Activated CD4-positive, alpha-beta T cell treated with anti-CD3 and anti-CD28 coated beads, Interleukin-2, Interleukin-4, amounts not matched to agents 100 ng/mL and 50 ng/mL, durations not matched to agents 16 hours and 8 hours (primary cell): Measurements from ENCODE around the gene TMEM87B.
"Not testable (repeated sequence)": the region's sequence is repeated elsewhere in the genome, so short reads cannot be mapped to it uniquely, and the experiment has no call there.

Source experiments
- DNase-seq: peaks from one replicate; pipeline ENCODE4 v3.0.0-alpha.2; 2020; ENCODE audit warnings: low spot score

Gene TMEM87B

GRCh38 chr2:112065966-112066365 is 10.9 kb downstream of the TMEM87B start:
- DNase-seq = peak; percentile 15

DNA sequence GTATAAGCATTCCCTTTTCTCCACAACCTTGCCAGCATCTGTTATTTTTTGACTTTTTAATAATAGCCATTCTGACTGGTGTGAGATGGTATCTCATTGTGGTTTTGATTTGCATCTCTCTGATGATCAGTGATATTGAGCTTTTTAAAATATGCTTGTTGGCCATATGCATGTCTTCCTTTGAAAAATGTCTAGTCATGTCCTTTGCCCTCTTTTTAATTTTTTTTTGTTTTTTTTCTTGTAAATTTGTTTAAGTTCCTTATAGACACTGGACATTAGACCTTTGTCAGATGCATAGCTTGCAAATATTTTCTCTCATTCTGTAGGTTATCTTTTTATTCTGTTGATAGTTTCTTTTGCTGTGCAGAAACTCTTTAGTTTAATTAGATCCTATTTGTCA is 14.7 kb downstream of the TMEM87B start:
- DNase-seq = not testable (repeated sequence)

DNA sequence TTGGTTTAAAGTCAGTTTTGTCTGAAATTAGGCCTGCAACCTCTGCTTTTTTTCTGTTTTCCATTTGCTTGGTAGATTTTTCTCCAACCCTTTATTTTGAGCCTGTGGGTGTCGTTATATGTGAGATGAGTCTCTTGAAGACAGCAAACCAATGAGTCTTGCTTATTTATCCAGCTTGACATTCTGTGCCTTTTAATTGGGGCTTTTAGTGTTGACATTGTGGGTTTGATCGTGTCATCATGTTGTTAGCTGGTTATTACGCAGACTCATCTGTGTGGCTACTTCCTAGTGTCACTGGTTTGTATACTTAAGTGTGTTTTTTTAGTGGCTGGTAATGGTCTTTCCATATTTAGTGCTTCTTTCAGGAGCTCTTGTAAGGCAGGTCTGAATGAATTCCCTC is 18.8 kb downstream of the TMEM87B start:
- DNase-seq = no peak

DNA sequence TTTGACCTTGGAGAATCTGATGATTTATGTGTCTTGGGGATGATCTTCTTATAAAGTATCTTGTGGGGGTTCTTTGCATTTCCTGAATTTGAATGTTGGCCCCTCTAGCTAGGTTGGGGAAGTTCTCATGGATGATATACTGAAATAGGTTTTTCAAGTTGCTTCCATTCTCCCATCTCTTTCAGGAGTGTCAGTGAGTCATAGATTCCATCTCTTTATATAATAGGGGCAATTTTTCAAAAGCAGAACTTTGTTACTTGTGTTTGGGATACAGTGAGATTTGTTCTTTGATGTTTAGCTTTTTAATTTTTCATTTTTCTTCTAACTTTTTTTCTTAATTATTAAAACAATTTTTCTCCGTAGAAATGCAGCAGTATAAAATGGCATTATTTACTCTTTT is 19.4 kb downstream of the TMEM87B start:
- no peak for DNase-seq

DNA sequence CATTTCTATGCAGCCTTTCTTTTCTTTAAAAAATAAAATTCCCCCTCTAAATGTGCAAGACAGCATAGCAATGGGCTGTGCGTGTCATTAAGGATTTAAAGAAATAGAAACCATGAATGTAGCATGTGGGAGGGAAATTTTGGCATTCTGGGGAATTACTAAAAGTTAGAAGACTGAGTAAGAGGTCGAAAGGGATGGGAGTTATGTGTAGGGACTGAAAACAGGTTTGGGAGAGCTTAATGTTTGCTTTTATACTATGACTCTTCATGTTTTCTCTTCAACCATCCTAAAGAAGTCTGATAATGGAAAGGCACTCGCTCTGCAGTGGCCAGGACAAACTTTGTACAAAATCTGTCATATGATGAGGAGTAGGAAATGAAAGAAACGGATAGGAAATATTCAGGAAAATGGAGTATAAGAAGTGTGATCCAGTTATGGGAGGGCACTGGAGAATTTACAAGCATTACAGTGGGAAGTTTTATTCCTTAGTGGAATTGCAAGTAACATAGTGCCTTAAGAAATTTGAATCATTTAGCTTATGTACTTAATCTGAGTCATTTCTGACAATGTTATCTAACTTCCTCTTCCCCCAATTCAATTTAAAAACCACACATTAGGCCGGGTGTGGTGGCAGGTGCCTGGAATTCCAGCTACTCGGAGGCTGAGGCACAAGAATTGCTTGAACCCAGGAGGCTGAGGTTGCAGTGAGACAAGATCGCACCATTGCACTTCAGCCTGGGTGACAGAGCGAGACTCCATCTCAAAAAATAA is 20.6 kb downstream of the TMEM87B start:
- no peak for DNase-seq

DNA sequence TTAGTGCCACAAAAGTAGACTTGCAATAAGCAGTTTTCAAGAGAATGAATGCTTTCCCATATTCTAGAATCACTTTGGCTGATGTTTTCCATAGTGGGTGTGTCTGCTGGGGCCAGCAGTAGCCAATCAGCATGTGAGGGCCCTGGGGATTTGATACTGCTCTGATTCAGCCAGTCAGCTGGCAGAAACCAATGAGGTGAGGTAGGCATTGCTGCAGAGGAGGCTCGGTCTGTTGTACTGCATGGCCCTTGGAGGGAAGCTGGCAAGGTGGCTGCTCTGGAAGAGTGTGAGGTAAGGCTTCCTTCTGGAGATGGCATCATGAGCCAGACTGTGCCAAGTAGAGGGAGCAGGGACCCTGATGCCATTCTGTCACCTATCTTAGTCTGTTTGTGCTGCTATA is 22.7 kb downstream of the TMEM87B start:
- DNase-seq = no peak

- DNase-seq = no peak
Observed at GRCh38 chr2:112081262-112081661, 26.2 kb downstream of the TMEM87B start.

GRCh38 chr2:112084689-112085374 is 29.8 kb downstream of the TMEM87B start:
- DNase-seq = no peak

DNA sequence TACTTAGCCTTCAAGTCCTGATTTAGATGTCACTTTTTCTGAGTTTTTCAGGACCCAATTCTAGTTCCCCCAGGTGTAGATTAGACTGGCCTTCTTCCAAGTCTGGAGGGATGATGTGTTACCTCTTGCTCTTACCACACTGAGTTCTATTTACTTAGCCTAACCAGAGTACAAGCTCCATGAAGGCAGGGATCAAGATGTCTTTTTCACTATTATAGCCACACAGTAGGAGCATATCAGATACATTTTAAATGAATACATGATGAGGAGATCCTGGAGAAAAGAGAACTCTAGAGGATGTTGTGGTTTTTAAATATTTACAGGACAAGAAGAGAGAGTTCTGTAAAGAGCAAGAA is 30.3 kb downstream of the TMEM87B start:
- no peak for DNase-seq

DNA sequence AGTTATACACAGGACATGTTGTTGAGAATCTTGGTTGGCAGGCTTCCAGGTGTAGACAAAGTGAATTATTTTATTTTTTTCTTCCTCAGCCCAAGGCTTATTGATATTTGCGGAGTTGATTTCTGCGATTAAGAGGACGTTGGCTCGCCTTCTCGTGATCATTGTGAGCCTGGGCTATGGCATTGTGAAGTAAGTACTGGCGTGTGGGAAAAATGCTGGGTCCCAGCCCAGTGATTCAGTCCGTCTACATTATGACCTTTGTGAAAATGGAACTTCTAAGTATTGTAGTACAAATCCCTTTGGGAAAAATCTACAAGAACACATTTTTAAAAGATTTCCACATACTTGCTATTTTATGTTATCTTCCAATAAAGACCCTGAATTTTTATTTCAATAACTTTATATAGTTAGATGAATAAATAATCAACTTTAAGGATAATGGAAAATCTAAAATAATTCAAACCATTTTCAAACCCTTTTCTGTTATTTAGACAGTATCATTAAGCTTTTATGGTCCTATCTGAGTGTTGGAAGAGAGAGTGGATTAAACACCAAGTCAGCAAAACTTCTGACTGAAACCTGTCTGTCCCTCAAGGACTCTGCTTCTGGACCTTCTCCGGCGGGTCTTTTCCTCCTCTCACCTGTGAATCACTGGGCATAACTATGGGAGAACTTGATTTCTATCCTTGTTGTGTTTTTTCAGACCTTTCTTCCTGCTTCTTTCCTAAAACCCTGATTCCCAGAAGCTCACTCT is 31.0 kb downstream of the TMEM87B start:
- no peak for DNase-seq

GRCh38 chr2:112087346-112088020 is 32.4 kb downstream of the TMEM87B start:
- DNase-seq = no peak

DNA sequence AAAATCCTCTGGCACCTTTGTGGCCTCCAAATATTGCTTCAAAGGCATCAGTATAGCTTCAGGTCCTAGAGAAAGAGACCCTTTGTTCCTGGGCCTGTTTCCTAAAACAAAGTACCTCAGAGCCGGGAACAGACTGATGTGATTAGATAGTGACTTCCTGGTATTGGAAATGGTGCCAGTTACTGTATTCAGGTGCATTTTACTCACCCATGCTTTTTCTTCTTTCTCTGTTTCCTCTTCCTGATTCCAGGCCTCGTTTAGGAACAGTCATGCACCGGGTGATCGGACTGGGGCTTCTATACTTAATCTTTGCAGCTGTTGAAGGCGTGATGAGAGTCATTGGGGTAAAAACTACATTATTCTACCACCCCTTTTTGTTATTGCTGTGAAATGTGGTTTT is 34.3 kb downstream of the TMEM87B start:
- DNase-seq = no peak

DNA sequence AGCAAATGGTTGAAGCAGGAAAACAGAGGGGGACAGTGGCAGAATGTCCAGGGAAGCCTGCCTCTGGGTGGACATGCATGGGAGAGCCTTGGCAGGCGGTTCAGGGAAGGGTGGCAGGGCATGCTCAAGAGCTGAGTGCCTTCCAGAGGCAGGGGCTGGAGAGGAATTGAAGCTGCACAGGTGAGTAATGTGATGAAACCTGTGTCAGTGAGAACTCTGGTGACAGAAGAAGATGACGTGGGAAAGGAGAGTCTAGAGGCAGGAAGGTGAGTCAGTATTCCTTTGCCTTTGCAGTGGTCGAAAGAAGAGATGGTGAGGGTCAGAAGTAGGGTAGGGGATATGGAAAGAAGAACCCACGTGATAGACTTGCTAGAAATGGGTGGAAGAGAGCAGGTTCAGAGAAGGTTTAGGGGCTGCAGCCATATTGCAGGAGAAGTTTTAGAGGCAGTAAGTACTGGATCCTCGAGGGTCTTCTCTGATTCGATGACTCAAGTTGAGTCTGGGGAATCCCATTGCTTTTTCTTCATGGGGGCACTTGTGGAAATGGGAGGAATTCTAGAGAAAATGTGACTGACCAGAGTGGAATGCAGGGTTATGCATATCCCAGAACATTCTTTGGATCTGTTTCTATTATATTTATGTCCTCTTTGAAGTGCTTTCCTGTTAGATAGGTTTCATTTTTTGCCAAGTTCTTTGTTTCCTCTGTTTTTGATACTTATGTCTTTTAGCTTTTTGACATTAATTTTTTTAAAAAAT is 37.4 kb downstream of the TMEM87B start:
- no peak for DNase-seq

GRCh38 chr2:112093216-112093615 is 38.1 kb downstream of the TMEM87B start:
- no peak for DNase-seq

DNA sequence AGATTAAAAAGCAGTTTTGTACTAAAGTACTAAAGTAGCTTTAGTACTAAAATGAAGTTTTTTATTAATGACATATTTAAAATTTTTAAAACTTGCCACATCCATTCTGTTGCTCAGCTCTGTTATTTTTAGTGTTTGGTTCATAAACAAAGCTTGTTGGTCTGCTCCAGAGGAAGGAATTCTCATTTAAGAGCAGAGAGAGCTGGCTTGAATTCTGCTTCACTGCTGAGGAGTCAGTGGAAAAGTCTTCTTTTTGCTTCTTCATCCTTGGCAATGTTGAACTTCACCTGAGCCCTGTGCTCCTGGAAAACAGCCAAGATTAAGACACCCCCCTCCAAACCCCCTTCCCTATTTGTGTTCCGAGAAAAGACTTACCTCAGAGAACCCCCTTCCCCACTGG is 40.6 kb downstream of the TMEM87B start:
- no peak for DNase-seq

- no peak for DNase-seq
Observed at GRCh38 chr2:112096098-112096497, 41.0 kb downstream of the TMEM87B start.

- no peak for DNase-seq
Observed at GRCh38 chr2:112108178-112108832, 53.2 kb downstream of the TMEM87B start.

DNA sequence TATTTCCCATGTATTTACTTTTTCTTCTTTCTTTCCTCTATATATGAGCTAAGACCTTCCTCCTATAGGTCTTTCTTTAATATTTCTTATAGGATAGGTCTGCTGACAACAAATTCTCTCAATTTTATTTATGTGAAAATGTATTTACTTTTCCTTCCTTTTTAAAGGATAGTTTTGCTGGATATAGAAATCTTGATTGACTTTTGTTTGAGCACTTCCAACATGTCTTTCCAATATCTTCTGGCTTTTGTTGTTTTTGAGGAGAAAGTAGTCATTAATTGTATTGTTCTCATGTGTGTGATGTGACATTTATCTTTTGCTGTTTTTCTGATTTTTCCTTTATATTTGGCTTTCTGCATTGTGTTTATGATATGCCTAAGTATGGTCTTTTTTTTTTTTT is 54.2 kb downstream of the TMEM87B start:
- DNase-seq = no peak

DNA sequence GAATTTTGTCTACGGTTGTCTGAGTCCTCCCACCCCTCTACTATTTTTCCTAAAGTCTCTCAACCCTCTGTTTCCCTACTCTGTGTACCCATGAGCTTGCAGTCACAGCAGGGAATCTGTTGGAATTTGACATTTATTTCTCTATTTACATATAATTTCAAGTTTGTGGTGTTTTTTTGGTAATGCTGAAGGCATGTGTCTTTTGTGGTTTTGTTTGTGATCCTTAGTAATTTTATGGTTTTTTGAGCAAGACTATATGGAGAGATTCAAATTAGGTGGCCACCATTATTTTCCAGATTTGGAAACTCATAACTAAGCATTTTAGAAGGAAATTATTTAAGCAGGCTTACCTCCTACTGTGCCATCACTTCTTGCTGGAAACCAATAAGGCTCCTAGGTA is 55.9 kb downstream of the TMEM87B start:
- no peak for DNase-seq

DNA sequence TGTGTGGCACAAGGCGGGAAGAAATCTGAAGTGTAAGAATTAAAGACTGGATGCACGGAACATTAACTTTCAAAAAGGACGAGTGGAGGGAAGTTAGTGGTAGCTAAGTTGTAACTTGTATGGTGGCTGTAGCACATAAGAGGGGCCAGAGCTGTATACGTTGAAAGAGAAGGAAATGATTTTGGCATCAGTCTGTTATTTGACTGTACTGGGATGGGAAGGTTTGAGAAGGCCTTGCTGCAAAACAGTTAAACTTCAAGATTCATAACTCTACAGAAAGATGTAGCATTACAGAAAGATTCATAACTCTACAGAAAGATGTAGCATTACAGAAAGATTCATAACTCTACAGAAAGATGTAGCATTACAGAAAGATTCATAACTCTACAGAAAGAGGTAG is 58.3 kb downstream of the TMEM87B start:
- DNase-seq = not testable (repeated sequence)

DNA sequence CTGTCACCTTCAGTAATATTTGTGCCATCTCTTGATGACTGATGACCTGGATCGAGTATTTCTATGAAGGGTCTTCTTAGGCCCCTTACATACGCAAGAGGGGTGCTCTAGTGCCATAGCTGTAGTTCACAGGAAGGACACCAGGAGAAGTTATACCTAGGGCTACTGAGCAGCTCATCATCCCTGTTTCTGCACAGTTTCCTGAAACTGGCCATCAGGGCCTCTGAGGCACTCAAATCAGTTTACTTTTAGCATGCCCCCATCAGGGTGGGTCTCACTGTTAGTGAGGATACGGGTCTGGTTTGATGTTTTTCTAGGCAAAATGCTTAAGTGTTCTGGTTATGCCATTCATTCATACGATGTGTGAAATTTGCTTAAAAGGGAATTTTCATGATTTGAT is 63.1 kb downstream of the TMEM87B start:
- DNase-seq = no peak
